D721Med (cell line): Measurements from ENCODE around the gene IGF1R.

ENCODE experiments used
- DNase-seq: peaks from one replicate; pipeline ENCODE4 v3.0.0; 2011; ENCODE audit warnings: low spot score; ENCODE audit not compliant: insufficient read length
- FAIRE-seq: peaks from 2 replicates; lab custom pipeline; 2011; peaks lifted over from hg19 to GRCh38; lab: Jason Lieb, UNC
- TF ChIP-seq, protein P1 (sequence below): IDR thresholded peaks from 2 replicates; pipeline ENCODE4 v1.5.1; 2012; ENCODE audit warnings: mild to moderate bottlenecking, control low read depth; ENCODE audit not compliant: insufficient read depth; ENCODE audit errors: missing control alignments

IGF1R gene

DNA sequence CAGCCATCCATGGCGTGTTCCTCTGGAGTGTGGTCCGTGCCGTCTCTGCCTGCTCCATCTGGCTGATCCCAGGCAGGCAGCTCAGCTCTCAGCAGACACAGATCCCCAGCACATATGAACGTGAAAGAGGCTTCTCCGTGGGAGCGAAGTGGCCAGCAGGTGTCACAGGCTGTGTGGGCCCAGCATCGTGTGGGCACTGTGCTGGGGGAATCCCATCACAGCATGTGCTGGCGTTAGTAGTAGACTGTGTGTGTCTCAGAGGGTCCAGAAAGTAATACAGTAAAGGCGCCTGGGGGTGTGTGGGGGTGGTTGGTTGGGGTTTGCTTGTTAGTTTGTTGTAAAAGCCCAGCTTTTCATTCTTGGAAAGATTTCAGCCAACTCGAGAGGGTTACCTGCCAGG, 147.6 kb downstream of the IGF1R start:
- FAIRE-seq: no peak
- DNase-seq: no peak
- TF ChIP-seq, protein P1, sequence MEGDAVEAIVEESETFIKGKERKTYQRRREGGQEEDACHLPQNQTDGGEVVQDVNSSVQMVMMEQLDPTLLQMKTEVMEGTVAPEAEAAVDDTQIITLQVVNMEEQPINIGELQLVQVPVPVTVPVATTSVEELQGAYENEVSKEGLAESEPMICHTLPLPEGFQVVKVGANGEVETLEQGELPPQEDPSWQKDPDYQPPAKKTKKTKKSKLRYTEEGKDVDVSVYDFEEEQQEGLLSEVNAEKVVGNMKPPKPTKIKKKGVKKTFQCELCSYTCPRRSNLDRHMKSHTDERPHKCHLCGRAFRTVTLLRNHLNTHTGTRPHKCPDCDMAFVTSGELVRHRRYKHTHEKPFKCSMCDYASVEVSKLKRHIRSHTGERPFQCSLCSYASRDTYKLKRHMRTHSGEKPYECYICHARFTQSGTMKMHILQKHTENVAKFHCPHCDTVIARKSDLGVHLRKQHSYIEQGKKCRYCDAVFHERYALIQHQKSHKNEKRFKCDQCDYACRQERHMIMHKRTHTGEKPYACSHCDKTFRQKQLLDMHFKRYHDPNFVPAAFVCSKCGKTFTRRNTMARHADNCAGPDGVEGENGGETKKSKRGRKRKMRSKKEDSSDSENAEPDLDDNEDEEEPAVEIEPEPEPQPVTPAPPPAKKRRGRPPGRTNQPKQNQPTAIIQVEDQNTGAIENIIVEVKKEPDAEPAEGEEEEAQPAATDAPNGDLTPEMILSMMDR: no peak

DNA sequence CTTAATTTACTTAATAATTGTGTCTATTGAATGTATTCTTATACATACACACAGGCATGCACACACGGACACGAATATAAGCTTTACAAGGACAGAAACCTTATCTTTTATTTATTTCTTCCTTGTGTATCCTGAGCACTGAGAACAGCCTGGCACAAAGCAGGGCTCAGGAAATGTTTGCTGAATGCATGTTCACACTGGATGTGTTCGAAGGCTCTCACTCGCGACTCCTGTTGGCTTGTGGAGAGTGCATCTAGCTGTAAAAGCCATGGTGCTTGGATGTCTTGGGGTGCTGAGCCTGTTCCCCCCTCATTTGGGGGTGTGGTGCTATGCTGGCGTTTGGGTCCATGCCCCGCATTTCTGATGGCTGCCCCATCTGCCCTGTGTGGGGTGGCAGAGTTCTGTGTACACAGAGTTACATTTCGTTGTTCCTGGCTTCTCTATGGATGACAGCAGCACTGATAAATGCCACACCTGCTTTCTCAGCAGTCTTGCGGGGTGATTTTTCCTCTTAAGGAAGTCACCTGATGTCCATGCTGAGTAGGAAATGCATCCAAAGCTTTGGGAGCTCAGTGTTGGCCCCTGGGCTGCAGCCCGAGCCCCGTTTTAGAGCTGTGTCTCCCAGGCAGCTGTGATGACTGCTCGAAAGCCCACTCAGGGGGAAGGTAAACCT, 148.5 kb downstream of the IGF1R start:
- FAIRE-seq: no peak
- TF ChIP-seq, protein P1: no peak

DNA sequence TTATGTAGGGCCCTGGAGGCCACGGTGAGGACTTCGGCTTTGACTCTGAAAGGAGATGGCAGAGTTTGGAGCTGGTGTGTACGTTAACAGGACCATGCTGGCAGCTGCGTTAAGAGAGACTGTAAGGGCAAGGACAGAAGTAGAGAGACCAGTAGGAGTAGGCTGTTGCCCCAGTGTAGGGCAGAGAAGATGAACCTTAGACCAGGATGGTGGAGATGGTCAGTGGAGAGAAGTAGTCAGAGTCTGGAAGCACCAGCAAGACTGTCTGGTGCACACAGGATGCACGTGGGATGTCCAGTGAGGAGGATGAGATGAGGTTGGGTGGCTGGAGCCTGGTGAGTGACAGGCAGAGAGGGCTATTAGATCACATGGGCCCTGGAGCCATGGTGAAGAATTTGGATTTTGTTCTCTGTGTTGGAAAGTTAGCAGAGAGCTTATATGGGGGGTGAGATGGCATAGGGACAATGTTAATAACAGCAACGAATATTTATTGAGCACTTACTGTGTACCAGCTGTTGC, 150.1 kb downstream of the IGF1R start:
- TF ChIP-seq, protein P1: no peak
- FAIRE-seq: no peak
- no peak for DNase-seq

More for the DNA sequence above, 148.5 kb downstream of the IGF1R start:
- no peak for DNase-seq

DNA sequence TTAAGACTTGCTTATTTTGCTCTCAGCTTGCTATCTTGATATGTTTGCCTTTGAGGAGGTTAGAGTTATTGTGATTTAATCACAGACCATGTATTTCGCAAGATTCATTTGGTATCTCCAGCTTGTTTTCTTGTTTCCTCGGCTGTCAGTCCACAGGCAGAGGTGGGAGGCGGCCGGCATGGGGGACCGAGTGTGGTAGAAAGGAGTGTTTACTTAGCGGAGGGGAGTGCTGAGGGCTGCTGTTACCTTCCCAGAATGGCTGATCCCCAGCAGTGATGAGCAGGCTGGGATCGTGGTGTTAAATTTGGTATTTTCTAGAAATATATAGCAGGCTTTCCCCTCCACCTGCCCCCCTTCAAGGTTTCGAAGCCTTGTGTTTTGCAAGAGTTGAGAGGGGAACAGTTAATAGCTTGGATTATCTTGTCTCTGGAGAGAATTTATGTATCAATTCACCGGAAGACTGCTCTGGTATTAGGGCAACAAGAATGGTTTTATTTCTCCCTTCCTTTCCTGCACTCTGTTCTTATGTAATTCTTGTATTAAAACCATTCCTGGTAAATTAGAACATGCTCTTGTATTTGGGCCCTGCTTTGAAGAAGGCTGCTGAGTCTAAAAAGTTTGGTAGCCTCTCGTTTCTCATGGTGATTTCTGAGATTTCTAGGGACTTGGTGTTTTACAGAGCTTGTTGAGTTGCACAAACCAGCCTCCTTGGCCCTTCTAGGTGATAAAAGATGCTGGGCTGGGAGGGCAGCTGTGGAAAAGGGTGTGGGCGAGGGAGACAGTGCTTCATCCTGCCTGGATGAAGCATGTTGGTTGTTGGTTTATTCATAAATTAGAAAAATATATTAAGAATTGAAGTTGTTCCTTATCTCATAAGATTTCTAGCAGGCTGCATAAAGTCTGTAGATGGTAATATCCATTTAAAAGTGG, 151.4 kb downstream of the IGF1R start:
- TF ChIP-seq, protein P1: no peak
- DNase-seq: no peak
- FAIRE-seq: no peak

DNA sequence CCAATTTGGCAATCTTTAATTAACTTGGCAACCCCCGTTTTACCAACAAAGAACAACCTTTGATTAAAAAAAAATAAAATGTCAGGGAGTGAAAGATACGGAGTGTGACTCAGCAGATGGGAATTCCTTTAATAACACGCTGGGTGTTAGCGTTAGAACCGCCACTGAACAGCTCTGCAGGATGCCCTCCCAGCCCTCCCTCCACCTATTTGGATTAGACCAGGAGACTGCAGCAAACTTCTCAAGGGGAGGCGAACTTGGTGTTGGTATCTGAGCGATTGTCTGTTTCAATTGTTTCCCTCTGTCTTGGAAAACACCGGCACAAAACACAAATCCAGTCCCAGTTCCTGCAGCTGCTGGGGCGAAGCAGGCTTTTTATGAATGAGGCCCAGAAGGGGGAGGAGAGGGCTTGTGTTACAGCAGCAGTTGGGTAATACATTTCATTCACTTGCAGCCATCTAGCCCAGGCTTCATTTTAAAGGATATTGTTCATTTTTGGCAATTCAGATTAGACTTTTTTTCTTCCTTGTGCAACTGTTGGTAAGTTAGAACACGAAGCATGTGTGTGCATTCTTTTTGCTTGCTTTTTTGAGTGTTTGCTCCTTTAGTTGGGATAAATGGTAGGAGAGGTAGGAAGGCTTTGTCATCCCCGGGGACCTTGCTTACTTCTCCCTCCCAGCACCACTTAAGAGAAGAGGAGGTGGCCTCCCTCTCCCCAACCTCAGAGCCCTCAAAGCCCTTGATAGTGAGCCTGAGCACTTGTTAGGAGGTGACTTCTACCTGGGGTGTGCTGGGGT, 152.3 kb downstream of the IGF1R start:
- no peak for DNase-seq
- no peak for FAIRE-seq
- TF ChIP-seq, protein P1: no peak

DNA sequence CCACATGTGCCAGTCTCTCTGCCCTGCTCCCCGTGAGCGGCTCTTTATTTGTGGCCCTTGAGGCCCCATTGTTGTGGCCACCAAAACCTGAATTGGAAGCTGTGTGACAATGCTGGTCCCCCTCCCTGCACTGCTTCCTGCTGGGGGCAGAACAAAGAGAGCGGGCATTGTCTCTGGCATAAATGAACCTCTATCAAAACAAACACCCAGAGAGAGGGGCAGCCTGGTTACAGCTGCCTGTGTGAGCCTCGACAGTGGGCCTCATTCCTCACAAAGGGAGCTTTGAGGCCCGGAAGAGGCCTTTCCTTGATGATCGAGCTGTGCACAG, 152.9 kb downstream of the IGF1R start:
- TF ChIP-seq, protein P1: no peak
- DNase-seq (no peak), FAIRE-seq (no peak)
